K562 (cell line): Measurements from ENCODE around the gene BZW1.
A peak's percentile ranks its signal among the peaks of the same experiment; 100 is the strongest.

Experiments used
- ATF1 ChIP-seq, 2 experiments: fragments of 450-650 bp in 1 of 2; IDR thresholded peaks; 2 replicates each; pipeline ENCODE4 v1.6.1; 2016; ENCODE audit warnings: missing compliant biosample characterization in 1 of 2, missing genetic modification characterization in 1 of 2
- CHD2 ChIP-seq: IDR thresholded peaks from 2 replicates; pipeline ENCODE4 v1.6.1; 2011; ENCODE audit warnings: low read depth, low read length
- MXI1 ChIP-seq: IDR thresholded peaks from 2 replicates; pipeline ENCODE4 v1.6.1; 2011; ENCODE audit warnings: low read depth, mild to moderate bottlenecking, improper control_type of control experiment, low read length
- POLR2AphosphoS5 ChIP-seq: IDR thresholded peaks from 2 replicates; pipeline ENCODE4 v1.6.1; 2011; ENCODE audit warnings: mild to moderate bottlenecking, low read depth, low read length, moderate library complexity; ENCODE audit not compliant: control insufficient read depth, insufficient read depth
- TF ChIP-seq, protein P1 (sequence below): fragments of 450-650 bp; IDR thresholded peaks from 2 replicates; pipeline ENCODE4 v1.6.1; 2017; ENCODE audit warnings: antibody characterized with exemption
- TF ChIP-seq, protein P2 (sequence below), 2 experiments: IDR thresholded peaks; 2 replicates each; pipeline ENCODE4 v1.6.1; 2012; ENCODE audit warnings: improper control_type of control experiment in 2 of 2, low read depth in 2 of 2, low read length in 2 of 2, borderline replicate concordance in 1 of 2

DNA sequence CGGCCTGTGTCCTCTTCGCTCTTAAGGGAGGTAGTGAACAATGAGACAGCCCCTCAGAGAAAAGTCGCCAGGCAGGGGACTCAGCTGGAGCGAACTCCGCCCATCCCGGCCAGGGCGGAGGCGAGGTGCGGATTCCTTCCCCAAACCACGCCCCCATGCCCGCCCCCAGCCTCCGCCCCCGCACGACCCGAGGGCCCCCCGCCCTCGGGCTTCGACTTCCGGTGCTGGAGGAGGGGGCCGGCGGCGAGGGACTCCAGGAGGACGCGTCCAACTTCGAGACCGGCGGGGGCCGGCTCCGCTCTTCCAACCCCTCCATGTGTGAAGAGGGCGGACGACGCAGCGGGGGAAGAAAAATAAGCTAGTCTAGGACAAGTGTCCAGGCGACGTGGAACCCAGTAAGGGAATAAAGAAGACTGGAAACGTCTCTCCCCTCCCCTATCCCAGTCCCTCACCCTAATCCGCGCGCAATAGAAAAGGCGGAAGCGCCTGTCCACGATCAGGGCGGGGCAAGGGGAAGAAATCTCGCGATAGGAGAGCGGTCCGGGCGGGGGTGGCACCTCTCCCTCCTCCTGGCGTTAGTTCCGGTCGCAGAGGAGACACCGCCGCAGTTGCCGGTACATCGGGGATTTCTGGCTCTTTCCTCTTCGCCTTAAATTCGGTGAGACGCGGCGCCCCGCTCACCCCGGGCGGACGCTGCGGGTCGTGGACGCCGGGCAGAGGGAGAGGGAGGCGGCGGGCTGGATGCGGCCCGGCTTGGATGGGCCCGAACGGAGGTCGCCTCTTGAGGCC lies at the start of gene BZW1:
- TF ChIP-seq, protein P1, sequence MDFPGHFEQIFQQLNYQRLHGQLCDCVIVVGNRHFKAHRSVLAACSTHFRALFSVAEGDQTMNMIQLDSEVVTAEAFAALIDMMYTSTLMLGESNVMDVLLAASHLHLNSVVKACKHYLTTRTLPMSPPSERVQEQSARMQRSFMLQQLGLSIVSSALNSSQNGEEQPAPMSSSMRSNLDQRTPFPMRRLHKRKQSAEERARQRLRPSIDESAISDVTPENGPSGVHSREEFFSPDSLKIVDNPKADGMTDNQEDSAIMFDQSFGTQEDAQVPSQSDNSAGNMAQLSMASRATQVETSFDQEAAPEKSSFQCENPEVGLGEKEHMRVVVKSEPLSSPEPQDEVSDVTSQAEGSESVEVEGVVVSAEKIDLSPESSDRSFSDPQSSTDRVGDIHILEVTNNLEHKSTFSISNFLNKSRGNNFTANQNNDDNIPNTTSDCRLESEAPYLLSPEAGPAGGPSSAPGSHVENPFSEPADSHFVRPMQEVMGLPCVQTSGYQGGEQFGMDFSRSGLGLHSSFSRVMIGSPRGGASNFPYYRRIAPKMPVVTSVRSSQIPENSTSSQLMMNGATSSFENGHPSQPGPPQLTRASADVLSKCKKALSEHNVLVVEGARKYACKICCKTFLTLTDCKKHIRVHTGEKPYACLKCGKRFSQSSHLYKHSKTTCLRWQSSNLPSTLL = no peak
- TF ChIP-seq CHD2 = peak; percentile 96
- TF ChIP-seq MXI1 = no peak
- no peak for TF ChIP-seq ATF1 (CRISPR knock-in tag; IDR thresholded peaks at IDR 0.05)
- TF ChIP-seq ATF1 (tag; IDR thresholded peaks at IDR 0.05) = peak; percentile 40; the same call in 1 of the 2 replicates
- TF ChIP-seq POLR2AphosphoS5 = peak; percentile 87
- TF ChIP-seq, protein P2, sequence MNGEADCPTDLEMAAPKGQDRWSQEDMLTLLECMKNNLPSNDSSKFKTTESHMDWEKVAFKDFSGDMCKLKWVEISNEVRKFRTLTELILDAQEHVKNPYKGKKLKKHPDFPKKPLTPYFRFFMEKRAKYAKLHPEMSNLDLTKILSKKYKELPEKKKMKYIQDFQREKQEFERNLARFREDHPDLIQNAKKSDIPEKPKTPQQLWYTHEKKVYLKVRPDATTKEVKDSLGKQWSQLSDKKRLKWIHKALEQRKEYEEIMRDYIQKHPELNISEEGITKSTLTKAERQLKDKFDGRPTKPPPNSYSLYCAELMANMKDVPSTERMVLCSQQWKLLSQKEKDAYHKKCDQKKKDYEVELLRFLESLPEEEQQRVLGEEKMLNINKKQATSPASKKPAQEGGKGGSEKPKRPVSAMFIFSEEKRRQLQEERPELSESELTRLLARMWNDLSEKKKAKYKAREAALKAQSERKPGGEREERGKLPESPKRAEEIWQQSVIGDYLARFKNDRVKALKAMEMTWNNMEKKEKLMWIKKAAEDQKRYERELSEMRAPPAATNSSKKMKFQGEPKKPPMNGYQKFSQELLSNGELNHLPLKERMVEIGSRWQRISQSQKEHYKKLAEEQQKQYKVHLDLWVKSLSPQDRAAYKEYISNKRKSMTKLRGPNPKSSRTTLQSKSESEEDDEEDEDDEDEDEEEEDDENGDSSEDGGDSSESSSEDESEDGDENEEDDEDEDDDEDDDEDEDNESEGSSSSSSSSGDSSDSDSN (IDR thresholded peaks at IDR 0.05; ENCODE audit: borderline replicate concordance in 1 of 2, low read depth in 2 of 2, low read length in 2 of 2) = 0 out of 4 replicates have a peak, but pooled peaks of 1 of the 2 experiments have one; percentile 13
